HepG2 (cell line): ENCODE measurements around the gene KIAA1755. TPM values are rescaled to one million over a fixed set of nuclear protein-coding genes. Genes with fewer than 3 reads are reported as not detected.

Experiments used
- AKAP8 ChIP-seq: sonication (generic); formaldehyde crosslinking; IDR thresholded peaks from 2 replicates; pipeline ENCODE4 v1.5.1; 2020; ENCODE audit warnings: mild to moderate bottlenecking, missing genetic modification reagents
- ATF7 ChIP-seq, 2 experiments: fragments of 450-650 bp in 1 of 2; sonication (generic) in 1 of 2; formaldehyde crosslinking in 1 of 2; IDR thresholded peaks; 2 replicates each; pipeline versions ENCODE4 v1.4.0 to v1.6.1; 2016 to 2020; ENCODE audit warnings: antibody characterized with exemption in 1 of 2, mild to moderate bottlenecking in 1 of 2, missing genetic modification reagents in 1 of 2
- CREB1 ChIP-seq, 2 experiments: fragments of 450-650 bp in 1 of 2; IDR thresholded peaks; 2 replicates each; pipeline ENCODE4 v1.6.1; 2016 to 2017; ENCODE audit warnings: control low read depth in 1 of 2, mild to moderate bottlenecking in 1 of 2, missing compliant biosample characterization in 1 of 2, missing genetic modification characterization in 1 of 2
- GATA4 ChIP-seq: sonication (generic); IDR thresholded peaks from 2 replicates; pipeline ENCODE4 v1.6.1; 2016; ENCODE audit warnings: antibody characterized with exemption, low read depth, borderline replicate concordance
- KDM4B ChIP-seq: sonication (generic); formaldehyde crosslinking; IDR thresholded peaks from 2 replicates; pipeline ENCODE4 v1.4.0; 2020; ENCODE audit warnings: missing genetic modification reagents
- MATR3 ChIP-seq: sonication (generic); formaldehyde crosslinking; IDR thresholded peaks from 2 replicates; pipeline ENCODE4 v1.4.0; 2020; ENCODE audit warnings: missing genetic modification reagents
- RARA ChIP-seq: IDR thresholded peaks from 2 replicates; pipeline ENCODE4 v1.6.1; 2016; ENCODE audit warnings: missing genetic modification reagents, missing compliant biosample characterization
- SRY ChIP-seq: sonication (generic); formaldehyde crosslinking; IDR thresholded peaks from 2 replicates; pipeline ENCODE4 v1.8.0; 2022; ENCODE audit warnings: mild to moderate bottlenecking, missing genetic modification reagents
- SUZ12 ChIP-seq: fragments of 150-350 bp; IDR thresholded peaks from 2 replicates; pipeline ENCODE4 v1.6.1; 2014; ENCODE audit warnings: low read depth, low read length
- ZBTB3 ChIP-seq: sonication (generic); formaldehyde crosslinking; IDR thresholded peaks from 2 replicates; pipeline ENCODE4 v1.4.0; 2020; ENCODE audit warnings: low read depth, mild to moderate bottlenecking, moderate library complexity, missing genetic modification reagents, borderline replicate concordance
- ZBTB37 ChIP-seq: sonication (generic); formaldehyde crosslinking; IDR thresholded peaks from 2 replicates; pipeline ENCODE4 v1.4.0; 2020; ENCODE audit warnings: mild to moderate bottlenecking, missing genetic modification reagents
- ZNF256 ChIP-seq: sonication (generic); formaldehyde crosslinking; conservative IDR thresholded peaks from 2 replicates; pipeline ENCODE4 v1.4.0; 2020; ENCODE audit warnings: missing genetic modification reagents
- ZNF281 ChIP-seq: sonication (generic); formaldehyde crosslinking; IDR thresholded peaks from 2 replicates; pipeline ENCODE4 v1.4.0; 2020; ENCODE audit warnings: missing genetic modification reagents, borderline replicate concordance
- ZNF556 ChIP-seq: sonication (generic); formaldehyde crosslinking; IDR thresholded peaks from 2 replicates; pipeline ENCODE4 v1.4.0; 2020; ENCODE audit warnings: mild to moderate bottlenecking, missing genetic modification reagents, borderline replicate concordance
- ZNF660 ChIP-seq: sonication (generic); formaldehyde crosslinking; IDR thresholded peaks from 2 replicates; pipeline ENCODE4 v1.5.1; 2020; ENCODE audit warnings: mild to moderate bottlenecking, low read depth, missing genetic modification reagents, borderline replicate concordance
- ZNF672 ChIP-seq: sonication (generic); formaldehyde crosslinking; IDR thresholded peaks from 2 replicates; pipeline ENCODE4 v1.8.1; 2022; ENCODE audit warnings: missing genetic modification reagents
- ZNF879 ChIP-seq: sonication (generic); formaldehyde crosslinking; IDR thresholded peaks from 2 replicates; pipeline ENCODE4 v1.8.1; 2023; ENCODE audit warnings: missing genetic modification reagents
- polyA plus RNA-seq, 8 experiments: library from polyadenylated mRNA; depleted of rRNA in 3 of 8; stranded (reverse) in 7 of 8; unstranded in 1 of 8; fragments of >200 nt; fragmentation: Illumina TruSeq in 4 of 8; extraction: Trizol in 4 of 8; gene quantifications; 2 replicates each; pipeline versions ENCODE4 v1.2.1 to v1.2.3, GENCODE V29; 2011 to 2016; ENCODE audit warnings: low read depth in 4 of 8, missing spikeins in 1 of 8, mixed read lengths in 1 of 8; ENCODE audit not compliant: insufficient read depth in 1 of 8
- total RNA-seq, 5 experiments: library from RNA; depleted of rRNA; stranded (reverse); fragments of >200 nt; fragmentation: Illumina TruSeq; extraction: Trizol; gene quantifications; 2 replicates each; pipeline ENCODE4 v1.2.3, GENCODE V29; 2016; ENCODE audit warnings: low read depth in 1 of 5
- TF ChIP-seq, protein P1 (sequence below): IDR thresholded peaks from 2 replicates; pipeline ENCODE4 v1.6.1; 2016; ENCODE audit warnings: mild to moderate bottlenecking
- TF ChIP-seq, protein P2 (sequence below): sonication (generic); formaldehyde crosslinking; IDR thresholded peaks from 2 replicates; pipeline ENCODE4 v1.4.0; 2020; ENCODE audit warnings: missing genetic modification reagents
- TF ChIP-seq, protein P3 (sequence below): sonication (generic); formaldehyde crosslinking; IDR thresholded peaks from 2 replicates; pipeline ENCODE4 v1.5.0; 2020; ENCODE audit warnings: missing genetic modification reagents, mild to moderate bottlenecking, borderline replicate concordance

KIAA1755 gene
- total and polyA plus RNA-seq, 2 of the 13 experiments (the other 11 are each of a cell fraction or from before 2014, with no cell fraction given), result 0.04 TPM; not detected in 1

DNA sequence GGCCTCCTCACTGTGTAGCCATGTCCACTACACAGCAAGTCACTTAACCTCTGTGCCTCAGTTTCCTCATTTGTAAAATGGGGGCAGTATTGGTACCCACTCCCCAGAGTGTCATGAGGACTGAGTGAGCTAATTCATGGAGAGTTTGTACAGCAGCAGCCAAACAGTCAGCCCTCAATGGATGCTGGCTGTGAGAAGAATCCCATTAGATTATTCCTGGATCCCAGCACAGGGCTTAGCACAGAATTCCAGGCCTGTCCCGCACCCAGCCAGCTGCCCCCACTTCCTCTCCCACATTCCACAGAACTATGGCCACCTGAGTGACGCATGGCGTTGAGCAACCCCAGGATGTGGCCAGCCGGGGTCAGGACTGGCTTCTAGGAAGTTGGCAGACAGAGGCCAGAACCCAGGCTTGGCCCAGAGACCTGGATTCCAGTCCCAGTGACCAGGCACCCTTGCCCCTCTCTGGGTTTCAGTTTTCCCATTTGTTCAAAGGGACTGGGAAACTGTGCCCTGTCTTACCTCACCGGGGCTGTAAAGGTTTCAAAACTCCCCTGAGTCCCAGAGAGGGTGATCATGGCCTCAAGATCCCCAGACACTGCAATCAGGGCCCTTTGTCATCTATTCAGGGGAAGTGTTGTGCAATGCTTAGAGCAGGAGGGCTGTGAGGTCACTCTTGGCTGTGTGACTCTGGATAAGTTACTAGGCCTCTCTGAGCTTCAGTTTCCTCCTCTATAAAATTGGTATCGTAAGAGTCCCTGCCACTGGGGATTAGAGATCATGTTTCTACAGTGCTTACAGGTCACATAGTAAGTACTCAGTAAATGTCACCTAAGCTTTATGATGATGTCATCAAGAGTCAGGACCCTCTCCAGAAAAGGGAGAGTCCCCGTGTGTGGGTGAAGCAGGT lies 92.4 kb downstream of the KIAA1755 start (continued):
- TF ChIP-seq ZNF879 (CRISPR knock-in tag) (no peak), MATR3 (CRISPR knock-in tag) (no peak), AKAP8 (CRISPR knock-in tag) (peak; percentile 79; the same call in 1 of the 2 replicates), ZBTB37 (CRISPR knock-in tag) (no peak), ZNF281 (peak; percentile 65; the same call in 1 of the 2 replicates), SUZ12 (no peak), ZNF660 (CRISPR knock-in tag) (no peak), ZNF256 (no peak), CREB1 (IDR thresholded peaks at IDR 0.05) (peak; percentile 86), CREB1 (CRISPR knock-in tag; IDR thresholded peaks at IDR 0.05) (no peak), KDM4B (no peak), SRY (CRISPR knock-in tag) (peak; percentile 46; the same call in 1 of the 2 replicates), ATF7 (IDR thresholded peaks at IDR 0.05) (peak; percentile 98), ATF7 (CRISPR knock-in tag; IDR thresholded peaks at IDR 0.05) (peak; percentile 48), RARA (CRISPR knock-in tag) (peak; percentile 95), ZNF556 (no peak), GATA4 (no peak), ZBTB3 (CRISPR knock-in tag) (no peak), ZNF672 (no peak)
- TF ChIP-seq, protein P1, sequence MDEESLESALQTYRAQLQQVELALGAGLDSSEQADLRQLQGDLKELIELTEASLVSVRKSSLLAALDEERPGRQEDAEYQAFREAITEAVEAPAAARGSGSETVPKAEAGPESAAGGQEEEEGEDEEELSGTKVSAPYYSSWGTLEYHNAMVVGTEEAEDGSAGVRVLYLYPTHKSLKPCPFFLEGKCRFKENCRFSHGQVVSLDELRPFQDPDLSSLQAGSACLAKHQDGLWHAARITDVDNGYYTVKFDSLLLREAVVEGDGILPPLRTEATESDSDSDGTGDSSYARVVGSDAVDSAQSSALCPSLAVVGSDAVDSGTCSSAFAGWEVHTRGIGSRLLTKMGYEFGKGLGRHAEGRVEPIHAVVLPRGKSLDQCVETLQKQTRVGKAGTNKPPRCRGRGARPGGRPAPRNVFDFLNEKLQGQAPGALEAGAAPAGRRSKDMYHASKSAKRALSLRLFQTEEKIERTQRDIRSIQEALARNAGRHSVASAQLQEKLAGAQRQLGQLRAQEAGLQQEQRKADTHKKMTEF, result peak; percentile 60
- TF ChIP-seq, protein P2, sequence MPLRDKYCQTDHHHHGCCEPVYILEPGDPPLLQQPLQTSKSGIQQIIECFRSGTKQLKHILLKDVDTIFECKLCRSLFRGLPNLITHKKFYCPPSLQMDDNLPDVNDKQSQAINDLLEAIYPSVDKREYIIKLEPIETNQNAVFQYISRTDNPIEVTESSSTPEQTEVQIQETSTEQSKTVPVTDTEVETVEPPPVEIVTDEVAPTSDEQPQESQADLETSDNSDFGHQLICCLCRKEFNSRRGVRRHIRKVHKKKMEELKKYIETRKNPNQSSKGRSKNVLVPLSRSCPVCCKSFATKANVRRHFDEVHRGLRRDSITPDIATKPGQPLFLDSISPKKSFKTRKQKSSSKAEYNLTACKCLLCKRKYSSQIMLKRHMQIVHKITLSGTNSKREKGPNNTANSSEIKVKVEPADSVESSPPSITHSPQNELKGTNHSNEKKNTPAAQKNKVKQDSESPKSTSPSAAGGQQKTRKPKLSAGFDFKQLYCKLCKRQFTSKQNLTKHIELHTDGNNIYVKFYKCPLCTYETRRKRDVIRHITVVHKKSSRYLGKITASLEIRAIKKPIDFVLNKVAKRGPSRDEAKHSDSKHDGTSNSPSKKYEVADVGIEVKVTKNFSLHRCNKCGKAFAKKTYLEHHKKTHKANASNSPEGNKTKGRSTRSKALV (CRISPR knock-in tag), result no peak
- TF ChIP-seq, protein P3, sequence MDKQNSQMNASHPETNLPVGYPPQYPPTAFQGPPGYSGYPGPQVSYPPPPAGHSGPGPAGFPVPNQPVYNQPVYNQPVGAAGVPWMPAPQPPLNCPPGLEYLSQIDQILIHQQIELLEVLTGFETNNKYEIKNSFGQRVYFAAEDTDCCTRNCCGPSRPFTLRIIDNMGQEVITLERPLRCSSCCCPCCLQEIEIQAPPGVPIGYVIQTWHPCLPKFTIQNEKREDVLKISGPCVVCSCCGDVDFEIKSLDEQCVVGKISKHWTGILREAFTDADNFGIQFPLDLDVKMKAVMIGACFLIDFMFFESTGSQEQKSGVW, result no peak
